ENCODE data around the gene LMO2.
"Not testable (repeated sequence)": the region's sequence is repeated elsewhere in the genome, so short reads cannot be mapped to it uniquely, and the experiment has no call there.

Gene LMO2

GRCh38 chr11:33861386-33861785 is 30.5 kb downstream of the LMO2 start:
- no peak for DNase-seq (ENCODE audit: low read depth)

- no peak for DNase-seq (ENCODE audit: low read depth)
Measured at GRCh38 chr11:33860926-33861325, 30.9 kb downstream of the LMO2 start.

GRCh38 chr11:33859306-33859705 is 32.6 kb downstream of the LMO2 start:
- no peak for DNase-seq (ENCODE audit: low read depth)

- DNase-seq (ENCODE audit: low read depth), result peak; percentile 71
Measured at GRCh38 chr11:33857933-33858371, 33.9 kb downstream of the LMO2 start.

- DNase-seq (ENCODE audit: low read depth), result no peak
Measured at GRCh38 chr11:33855500-33855899, 36.4 kb downstream of the LMO2 start.

- no peak for DNase-seq (ENCODE audit: low read depth)
Measured at GRCh38 chr11:33848717-33849390, 43.0 kb downstream of the LMO2 start.

- DNase-seq (ENCODE audit: low read depth), result no peak
Measured at GRCh38 chr11:33847251-33847650, 44.6 kb downstream of the LMO2 start.

- no peak for DNase-seq (ENCODE audit: low read depth)
Measured at GRCh38 chr11:33844236-33844635, 47.6 kb downstream of the LMO2 start.

GRCh38 chr11:33843018-33843417 is 48.9 kb downstream of the LMO2 start:
- no peak for DNase-seq (ENCODE audit: low read depth)

- DNase-seq (ENCODE audit: low read depth), result no peak
Measured at GRCh38 chr11:33842236-33842915, 49.5 kb downstream of the LMO2 start.

- not testable (repeated sequence) for DNase-seq (ENCODE audit: low read depth)
Measured at GRCh38 chr11:33838234-33838633, 53.6 kb downstream of the LMO2 start.

GRCh38 chr11:33837334-33837733 is 54.5 kb downstream of the LMO2 start:
- not testable (repeated sequence) for DNase-seq (ENCODE audit: low read depth)

- DNase-seq (ENCODE audit: low read depth), result no peak
Measured at GRCh38 chr11:33835143-33835878, 56.6 kb downstream of the LMO2 start.

GRCh38 chr11:33832676-33833075 is 59.2 kb downstream of the LMO2 start:
- no peak for DNase-seq (ENCODE audit: low read depth)

- no peak for DNase-seq (ENCODE audit: low read depth)
Measured at GRCh38 chr11:33830903-33831648, 60.8 kb downstream of the LMO2 start.

- peak; percentile 36 for DNase-seq (ENCODE audit: low read depth)
Measured at GRCh38 chr11:33829430-33830141, 62.3 kb downstream of the LMO2 start.

GRCh38 chr11:33828604-33829429 is 63.1 kb downstream of the LMO2 start:
- no peak for DNase-seq (ENCODE audit: low read depth)

- DNase-seq (ENCODE audit: low read depth), result no peak
Measured at GRCh38 chr11:33827206-33827605, 64.7 kb downstream of the LMO2 start.

GRCh38 chr11:33825854-33826560 is 65.9 kb downstream of the LMO2 start:
- DNase-seq (ENCODE audit: low read depth), result no peak

- not testable (repeated sequence) for DNase-seq (ENCODE audit: low read depth)
Measured at GRCh38 chr11:33822981-33823380, 68.9 kb downstream of the LMO2 start.
